Raji (cell line): Measurements from ENCODE around the gene SYTL3.

Experiments
- POLR2A ChIP-seq: IDR thresholded peaks from 2 replicates; pipeline ENCODE4 v1.6.1; 2011; ENCODE audit warnings: low read depth, low read length, control low read depth; ENCODE audit not compliant: insufficient read depth

The SYTL3 gene

GRCh38 chr6:158619922-158620801, 29.7 kb upstream of the SYTL3 start:
- TF ChIP-seq POLR2A = no peak

DNA sequence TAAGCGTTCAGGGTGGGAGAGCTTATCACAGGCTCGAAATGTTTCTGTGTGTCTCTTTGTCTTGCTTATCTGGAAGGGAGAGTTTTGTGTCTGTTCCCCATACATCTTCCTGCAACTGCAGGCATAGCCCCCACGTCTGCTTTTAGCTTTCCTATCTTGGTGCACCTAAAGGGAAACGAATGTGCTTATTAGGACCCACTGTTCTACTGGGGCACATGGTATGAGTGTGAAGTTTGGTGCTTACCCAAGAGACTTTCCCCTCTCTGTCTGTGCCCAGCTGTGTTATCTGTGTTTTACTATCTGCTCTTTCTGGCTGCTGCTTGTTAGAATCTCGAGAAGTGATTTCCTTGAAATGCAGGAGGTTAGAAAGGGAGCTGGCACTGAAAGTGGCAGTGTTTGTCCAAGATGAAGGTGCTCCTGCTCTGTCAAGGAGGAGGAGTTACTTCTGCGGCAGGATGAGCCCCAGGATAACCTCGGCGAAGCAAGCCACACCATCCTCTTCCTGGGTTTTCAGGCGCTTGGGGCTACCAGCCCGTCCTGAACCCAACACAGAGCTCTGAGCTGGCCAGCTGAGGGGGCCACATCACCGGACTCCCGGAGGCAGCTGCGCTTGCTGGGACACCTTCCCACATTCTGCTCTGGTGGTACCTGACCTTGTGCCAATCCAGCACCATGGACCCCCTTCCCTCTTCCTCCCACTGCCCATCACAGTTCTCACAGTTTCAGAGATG, 28.7 kb upstream of the SYTL3 start:
- TF ChIP-seq POLR2A = no peak

DNA sequence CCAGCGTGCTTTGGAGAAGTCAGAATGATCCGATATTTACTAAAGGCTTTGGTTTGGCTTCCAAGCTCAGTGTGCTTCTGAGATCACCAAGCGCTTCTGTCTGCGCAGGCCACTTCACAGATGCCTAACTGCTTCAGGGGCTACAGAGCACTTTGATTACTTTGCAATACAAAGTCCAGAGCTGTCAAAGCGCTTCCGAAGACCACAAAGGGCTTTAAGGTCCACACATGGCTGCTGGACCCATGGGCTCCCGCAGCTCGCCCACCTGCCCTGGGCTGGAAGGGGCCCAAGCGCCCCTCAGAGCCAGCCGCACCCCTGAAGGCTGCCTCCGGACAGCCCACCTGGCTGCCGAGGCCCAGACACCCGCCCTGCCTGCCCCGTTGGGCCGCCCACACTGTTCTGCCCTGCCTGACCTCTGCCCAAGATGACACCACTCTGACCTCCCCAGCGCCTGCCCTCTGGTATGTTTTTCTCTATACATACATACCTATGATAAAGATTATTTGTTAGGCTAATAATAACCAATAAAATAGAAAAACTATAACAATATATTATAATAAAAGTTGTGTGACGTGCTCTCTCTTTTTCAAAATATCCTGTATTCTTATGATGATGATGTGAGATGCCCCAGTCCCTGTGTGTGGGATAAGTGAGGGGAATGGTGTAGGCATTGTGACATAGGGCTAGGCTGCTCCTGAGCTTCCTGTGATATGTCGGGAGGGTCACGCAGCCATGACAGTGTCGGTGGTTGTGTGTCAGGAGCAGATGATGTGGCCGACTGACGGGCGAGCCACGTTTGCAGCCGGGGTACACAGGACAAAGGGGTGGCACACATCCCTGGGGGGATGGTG, 27.9 kb upstream of the SYTL3 start:
- no peak for TF ChIP-seq POLR2A

GRCh38 chr6:158622545-158623190, 27.2 kb upstream of the SYTL3 start:
- TF ChIP-seq POLR2A = no peak

GRCh38 chr6:158624684-158625682, 24.9 kb upstream of the SYTL3 start:
- no peak for TF ChIP-seq POLR2A

DNA sequence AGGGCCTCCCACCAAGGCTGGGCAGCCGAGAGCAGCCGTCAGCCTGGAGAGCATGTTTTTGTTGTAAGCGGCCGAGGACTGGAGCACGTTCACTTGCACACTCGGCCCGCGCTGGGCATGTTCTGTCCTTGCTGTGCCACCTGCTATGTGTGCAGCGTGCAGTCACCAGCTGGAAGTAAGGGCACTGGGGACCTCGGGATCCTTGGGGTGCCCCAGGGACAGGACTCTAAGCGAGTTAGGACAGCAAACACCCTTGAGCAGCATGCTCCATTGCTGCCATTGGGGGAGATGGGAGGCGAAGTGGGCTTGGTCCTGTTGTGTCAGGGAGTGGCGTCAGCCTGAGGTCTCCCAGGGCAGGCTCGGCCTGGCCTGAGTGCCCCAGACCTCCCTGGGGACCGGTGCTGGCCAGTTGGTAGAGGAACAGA, 24.0 kb upstream of the SYTL3 start:
- TF ChIP-seq POLR2A = no peak

GRCh38 chr6:158626360-158627167, 23.3 kb upstream of the SYTL3 start:
- no peak for TF ChIP-seq POLR2A

GRCh38 chr6:158627168-158627939, 22.5 kb upstream of the SYTL3 start:
- no peak for TF ChIP-seq POLR2A

DNA sequence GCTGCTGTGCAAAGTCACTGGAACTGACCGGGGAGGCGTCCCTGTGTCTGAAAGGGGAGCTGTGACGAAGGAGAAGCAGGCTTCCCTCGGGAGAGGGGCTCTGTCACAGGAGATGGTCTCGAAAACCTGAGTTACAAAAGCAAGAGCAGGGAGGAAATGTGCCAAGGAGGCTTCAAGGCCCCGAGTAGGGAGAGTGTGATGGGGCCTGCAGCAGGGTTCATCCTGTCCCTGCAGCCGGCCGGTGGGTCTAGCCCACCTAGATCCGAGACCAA, 22.0 kb upstream of the SYTL3 start:
- no peak for TF ChIP-seq POLR2A

DNA sequence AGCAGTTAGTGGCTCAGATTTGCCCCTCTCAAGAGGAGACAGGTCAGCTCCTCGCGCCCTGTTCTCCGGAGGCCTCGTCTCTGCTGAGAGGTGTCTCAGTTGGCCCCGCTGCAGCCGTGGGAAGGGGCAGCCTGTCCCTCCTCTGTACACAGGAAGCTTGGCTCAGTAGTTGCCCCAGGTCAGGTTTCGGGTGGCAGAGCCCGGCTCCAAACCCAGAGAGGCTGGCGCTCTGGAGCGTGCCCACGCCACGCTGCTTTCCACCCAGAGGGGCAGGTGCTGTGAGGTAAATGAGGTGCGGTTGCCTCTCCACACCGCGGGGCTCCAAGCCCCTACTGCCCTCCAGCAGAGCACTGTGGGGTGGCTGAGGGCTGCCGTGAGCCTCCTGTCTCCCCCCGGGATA, 21.3 kb upstream of the SYTL3 start:
- no peak for TF ChIP-seq POLR2A

DNA sequence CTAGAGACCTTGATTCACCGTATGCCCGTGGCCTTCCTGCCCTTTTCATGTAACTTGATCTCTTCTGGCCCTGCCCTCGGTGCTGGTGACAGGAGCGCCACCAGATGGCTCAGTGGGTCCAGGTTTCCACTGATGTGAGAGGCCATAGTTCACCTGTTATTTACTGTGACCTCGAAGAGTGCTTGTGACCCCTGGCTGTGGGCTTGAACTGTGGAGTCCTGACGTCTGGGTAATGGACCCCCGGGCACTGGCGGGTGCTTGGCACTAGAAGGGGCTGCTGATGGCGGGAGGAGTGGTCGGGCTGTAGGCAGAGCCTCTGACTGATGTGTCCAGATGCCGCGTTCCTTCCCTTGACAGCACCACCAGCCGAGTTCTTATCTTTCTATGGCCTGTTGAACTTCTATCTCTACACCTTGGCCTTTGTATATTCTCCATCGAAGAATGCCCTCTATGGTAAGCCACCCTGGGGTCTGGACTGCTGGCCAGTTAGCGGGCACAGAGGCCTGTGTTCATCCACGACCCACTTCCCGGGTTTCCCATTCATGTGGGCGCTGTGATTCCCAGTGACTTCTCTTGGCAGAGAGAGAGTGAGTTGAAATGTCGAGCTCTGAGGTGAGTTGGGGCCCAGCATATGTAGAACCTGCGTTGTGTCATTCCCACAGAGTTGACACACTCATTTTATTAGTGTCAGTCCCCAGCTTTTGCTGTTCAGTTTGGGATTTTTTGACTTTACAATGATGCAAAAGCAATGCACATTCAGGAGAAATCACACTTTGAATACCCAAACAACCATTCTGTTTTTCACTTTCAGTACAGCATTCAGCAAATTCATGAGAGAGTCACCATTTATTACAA, 20.3 kb upstream of the SYTL3 start:
- TF ChIP-seq POLR2A = no peak
